Effector memory CD8-positive, alpha-beta T cell (primary cell): Measurements from ENCODE around the gene ITGA5.

ENCODE experiments used
- ATAC-seq: fragments of 150-1000 bp; cut with Tn5 transposase; replicated peaks from 2 replicates; pipeline ENCODE4 v1.10.0; 2021; ENCODE audit warnings: mild to moderate bottlenecking, moderate library complexity
- DNase-seq, 3 experiments: peaks; one replicate each; pipeline ENCODE4 v3.0.0; 2021
- H3K27ac Mint-ChIP-seq, 2 donors: one replicate each; pipeline ENCODE4 v1.8.0; 2022; ENCODE audit warnings: mild to moderate bottlenecking in 2 of 2, mixed read lengths in 2 of 2, moderate library complexity in 2 of 2
- H3K27me3 Mint-ChIP-seq, 2 donors: one replicate each; pipeline ENCODE4 v1.8.0; 2022; ENCODE audit warnings: mixed read lengths in 2 of 2
- H3K36me3 Mint-ChIP-seq: one replicate; pipeline ENCODE4 v1.8.0; 2022; ENCODE audit warnings: mild to moderate bottlenecking, moderate library complexity, mixed read lengths; ENCODE audit not compliant: insufficient read depth
- H3K4me1 Mint-ChIP-seq, 2 donors: one replicate each; pipeline ENCODE4 v1.8.0; 2022; ENCODE audit warnings: low read depth in 2 of 2, mixed read lengths in 2 of 2
- H3K4me3 Mint-ChIP-seq, 2 donors: one replicate each; pipeline ENCODE4 v1.8.0; 2022; ENCODE audit warnings: mild to moderate bottlenecking in 2 of 2, mixed read lengths in 2 of 2, moderate library complexity in 2 of 2
- H3K9me3 Mint-ChIP-seq, 2 donors: one replicate each; pipeline ENCODE4 v1.8.0; 2022; ENCODE audit warnings: mixed read lengths in 2 of 2

ITGA5 gene

GRCh38 chr12:54413284-54414190, 5.5 kb downstream of the ITGA5 start:
- ATAC-seq = peak; percentile 87
- Mint-ChIP-seq H3K27ac (peak overlapping the region; percentile 93 to 99), H3K27me3 (no peaks in the 10 kb centered on the region), H3K36me3 (peaks cover 41% of the 10 kb centered on the region), H3K4me3 (peak overlapping the region; percentile 74 to 78), H3K9me3 (no peaks in the 10 kb centered on the region), H3K4me1 (peaks cover 64 to 71% of the 10 kb centered on the region in 2 donors)
- DNase-seq = peak; percentile 76 to 85 (median 83)

DNA sequence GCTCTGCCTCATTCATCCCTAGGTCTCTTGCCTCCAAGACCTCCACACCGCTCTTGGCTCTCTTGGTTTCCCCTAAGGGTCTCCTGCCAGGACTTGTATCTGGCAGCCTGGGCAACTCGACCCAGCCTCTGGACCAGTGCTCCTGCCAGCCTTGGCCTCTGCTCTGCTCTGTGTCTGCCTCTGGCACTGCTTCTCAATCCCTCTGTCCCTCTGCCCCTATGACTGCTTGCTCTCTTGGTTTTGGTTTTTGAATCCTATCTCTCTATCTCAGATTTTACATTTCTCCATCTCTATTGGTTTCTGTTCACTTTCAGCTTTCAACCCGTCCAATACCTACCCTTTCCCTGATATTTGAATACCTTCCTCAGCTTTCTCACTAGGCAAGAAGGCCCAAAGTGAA, 6.3 kb downstream of the ITGA5 start:
- H3K4me3 Mint-ChIP-seq = peak overlapping the region; percentile 74 to 78
- DNase-seq (no peak), ATAC-seq (peak; percentile 12)
- H3K9me3 Mint-ChIP-seq = no peaks in the 10 kb centered on the region
- H3K4me1 Mint-ChIP-seq = peaks cover 64 to 69% of the 10 kb centered on the region in 2 donors
- H3K27me3 Mint-ChIP-seq = no peaks in the 10 kb centered on the region
- H3K36me3 Mint-ChIP-seq = peaks cover 45% of the 10 kb centered on the region
- H3K27ac Mint-ChIP-seq = peak overlapping the region; percentile 93 to 99

GRCh38 chr12:54412348-54412747, 6.7 kb downstream of the ITGA5 start:
- peak overlapping the region; percentile 74 to 78 for H3K4me3 Mint-ChIP-seq
- H3K9me3 Mint-ChIP-seq = no peaks in the 10 kb centered on the region
- no peaks in the 10 kb centered on the region for H3K27me3 Mint-ChIP-seq
- no peak for DNase-seq
- peaks cover 63 to 68% of the 10 kb centered on the region in 2 donors for H3K4me1 Mint-ChIP-seq
- peaks cover 49% of the 10 kb centered on the region for H3K36me3 Mint-ChIP-seq
- peak overlapping the region; percentile 93 to 99 for H3K27ac Mint-ChIP-seq
- ATAC-seq = no peak

DNA sequence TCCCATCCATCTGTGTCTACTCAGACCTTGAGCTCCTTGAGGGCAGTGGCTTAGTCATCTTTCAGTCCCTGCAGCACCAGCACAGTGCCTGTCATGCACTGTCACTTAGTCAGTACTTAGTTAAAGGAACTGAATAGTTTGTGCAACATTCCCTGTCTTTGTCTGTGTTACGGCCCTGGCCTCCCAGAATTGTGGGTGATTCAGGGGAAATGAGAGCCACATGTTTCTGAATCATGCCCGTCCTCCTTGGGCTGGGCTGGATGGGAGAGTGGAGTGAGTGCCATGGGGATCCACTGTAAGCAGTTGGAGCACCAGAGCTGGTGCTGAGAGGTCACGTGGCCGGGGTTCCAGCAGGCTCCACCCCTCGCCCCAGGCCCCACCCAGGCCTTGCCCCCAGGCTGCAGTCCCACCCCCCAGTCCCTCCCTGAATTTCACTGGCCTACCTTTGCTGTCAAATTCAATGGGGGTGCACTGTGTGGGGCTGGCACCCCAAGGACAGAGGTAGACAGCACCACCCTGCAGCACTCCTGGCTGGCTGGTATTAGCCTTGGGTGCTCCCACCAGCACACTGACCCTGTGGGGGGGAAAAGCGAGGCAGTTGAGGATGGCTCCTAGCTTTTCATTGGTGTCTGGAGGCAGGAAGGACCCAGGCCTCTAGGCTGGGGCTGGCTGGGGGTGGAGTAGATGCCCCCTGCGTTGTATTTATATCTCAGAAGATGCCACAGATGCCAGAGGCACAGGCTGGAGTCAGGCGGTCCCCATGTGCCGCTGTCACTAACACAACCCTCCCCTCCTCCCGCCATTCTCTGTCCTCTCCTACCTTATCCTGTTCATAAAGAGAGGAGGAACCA, 7.5 kb downstream of the ITGA5 start:
- Mint-ChIP-seq H3K9me3 (no peaks in the 10 kb centered on the region), H3K4me3 (peak overlapping the region; percentile 74 to 78)

GRCh38 chr12:54409267-54409666, 9.8 kb downstream of the ITGA5 start:
- no peaks in the 10 kb centered on the region for H3K27me3 Mint-ChIP-seq
- H3K9me3 Mint-ChIP-seq = no peaks in the 10 kb centered on the region
- no peak overlapping the region for H3K4me3 Mint-ChIP-seq
- DNase-seq (no peak), ATAC-seq (no peak)
- peak overlapping the region in 1 of 2 donors; percentile 92 for H3K27ac Mint-ChIP-seq
- H3K36me3 Mint-ChIP-seq = peaks cover 77% of the 10 kb centered on the region
- peaks cover 52 to 66% of the 10 kb centered on the region in 2 donors for H3K4me1 Mint-ChIP-seq

More for the DNA sequence above, 7.5 kb downstream of the ITGA5 start:
- DNase-seq (peak in 1 of 3 experiments; percentile 32), ATAC-seq (peak; percentile 19)
- Mint-ChIP-seq H3K27ac (peak overlapping the region; percentile 93 to 99), H3K4me1 (peaks cover 57 to 68% of the 10 kb centered on the region in 2 donors), H3K36me3 (peaks cover 56% of the 10 kb centered on the region), H3K27me3 (no peaks in the 10 kb centered on the region)

DNA sequence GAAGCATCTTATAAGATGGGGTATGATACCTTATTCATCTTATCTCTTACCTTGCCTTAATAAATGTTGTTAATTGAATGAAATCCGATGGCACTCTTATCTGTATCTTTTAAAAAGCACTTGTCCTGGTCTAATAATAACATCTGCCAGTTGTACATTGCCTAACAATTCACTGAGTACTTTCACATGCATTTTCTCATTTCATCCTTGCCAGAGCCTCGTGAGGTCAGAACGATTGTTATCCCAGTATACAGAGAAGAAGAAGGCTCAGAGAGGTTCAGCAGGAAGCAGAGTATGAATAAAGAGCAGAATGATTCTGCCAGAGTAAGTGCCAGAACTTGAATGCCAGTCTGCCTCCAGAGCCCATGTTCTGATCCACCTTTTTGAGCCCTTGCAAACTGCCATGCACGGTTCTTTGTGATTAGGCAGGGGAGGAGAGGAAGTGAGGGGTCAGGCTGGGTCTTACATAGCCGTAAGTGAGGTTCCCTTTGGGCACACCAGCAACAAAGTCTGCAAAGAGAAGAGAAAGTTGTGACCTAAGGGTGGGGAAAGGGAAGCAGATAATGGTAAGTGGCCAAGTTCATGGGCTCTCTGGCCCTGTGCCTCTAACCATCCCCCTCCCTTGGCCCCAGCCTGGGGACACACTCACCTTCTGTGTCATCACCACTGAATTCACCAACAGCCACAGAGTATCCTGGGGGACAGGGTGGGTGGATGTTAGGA, 11.7 kb downstream of the ITGA5 start:
- no peaks in the 10 kb centered on the region for H3K9me3 Mint-ChIP-seq
- H3K36me3 Mint-ChIP-seq = peaks cover 89% of the 10 kb centered on the region
- H3K27ac Mint-ChIP-seq = peak overlapping the region; percentile 83 to 92
- H3K27me3 Mint-ChIP-seq = no peaks in the 10 kb centered on the region
- DNase-seq (no peak), ATAC-seq (no peak)
- no peak overlapping the region for H3K4me3 Mint-ChIP-seq
- H3K4me1 Mint-ChIP-seq = peaks cover 37 to 51% of the 10 kb centered on the region in 2 donors

- DNase-seq (no peak), ATAC-seq (no peak)
- Mint-ChIP-seq H3K36me3 (peaks cover 90% of the 10 kb centered on the region), H3K9me3 (no peaks in the 10 kb centered on the region), H3K27me3 (no peaks in the 10 kb centered on the region), H3K27ac (peak overlapping the region; percentile 76 to 92), H3K4me1 (peaks cover 25 to 41% of the 10 kb centered on the region in 2 donors), H3K4me3 (no peak overlapping the region)
Measured at GRCh38 chr12:54405573-54405972, 13.5 kb downstream of the ITGA5 start.

DNA sequence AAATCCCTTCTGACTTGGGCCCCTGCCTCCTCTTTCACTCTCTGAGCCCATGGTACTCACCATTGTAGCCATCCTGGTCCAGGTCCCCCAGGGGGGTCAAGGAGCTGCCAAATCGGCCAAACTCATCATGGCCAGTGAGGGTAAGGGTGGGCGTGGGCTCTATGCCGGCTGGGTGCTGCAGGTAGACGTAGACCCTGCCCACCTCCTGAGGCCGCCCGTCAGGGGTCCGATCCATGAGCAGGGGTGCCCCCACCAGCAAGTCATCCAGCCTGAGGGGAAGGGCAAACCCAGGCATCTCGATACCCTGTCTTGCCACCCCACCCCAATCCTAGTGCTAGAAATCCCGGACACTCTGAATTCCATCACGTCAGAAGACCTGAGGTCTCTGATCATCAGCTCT, 14.0 kb downstream of the ITGA5 start:
- H3K9me3 Mint-ChIP-seq = no peaks in the 10 kb centered on the region
- no peak for ATAC-seq
- no peak for DNase-seq
- H3K27me3 Mint-ChIP-seq = no peaks in the 10 kb centered on the region
- H3K4me1 Mint-ChIP-seq = peaks cover 25 to 41% of the 10 kb centered on the region in 2 donors
- H3K36me3 Mint-ChIP-seq = peaks cover 90% of the 10 kb centered on the region
- peak overlapping the region; percentile 76 to 92 for H3K27ac Mint-ChIP-seq
- no peak overlapping the region for H3K4me3 Mint-ChIP-seq

GRCh38 chr12:54404061-54405004, 14.7 kb downstream of the ITGA5 start:
- Mint-ChIP-seq H3K4me1 (peaks cover 27 to 36% of the 10 kb centered on the region in 2 donors), H3K4me3 (peak overlapping the region in 1 of 2 donors; percentile 19), H3K27ac (peak overlapping the region; percentile 76 to 92), H3K9me3 (no peaks in the 10 kb centered on the region), H3K27me3 (no peaks in the 10 kb centered on the region), H3K36me3 (peaks cover 95% of the 10 kb centered on the region)
- ATAC-seq (peak; percentile 65), DNase-seq (peak; percentile 56 to 66 (median 61))

- H3K4me3 Mint-ChIP-seq = no peak overlapping the region
- ATAC-seq = no peak
- peaks cover 19 to 21% of the 10 kb centered on the region in 2 donors for H3K4me1 Mint-ChIP-seq
- H3K27ac Mint-ChIP-seq = peak overlapping the region; percentile 11 to 26
- H3K9me3 Mint-ChIP-seq = no peaks in the 10 kb centered on the region
- DNase-seq = no peak
- H3K27me3 Mint-ChIP-seq = no peaks in the 10 kb centered on the region
- peaks cover 95% of the 10 kb centered on the region for H3K36me3 Mint-ChIP-seq
Measured at GRCh38 chr12:54401119-54401518, 17.9 kb downstream of the ITGA5 start.

GRCh38 chr12:54398995-54399793, 19.9 kb downstream of the ITGA5 start:
- H3K36me3 Mint-ChIP-seq = peaks cover 92% of the 10 kb centered on the region
- H3K27ac Mint-ChIP-seq = peak overlapping the region in 1 of 2 donors; percentile 18
- no peaks in the 10 kb centered on the region for H3K9me3 Mint-ChIP-seq
- ATAC-seq (peak; percentile 97), DNase-seq (peak; percentile 89 to 95 (median 91))
- H3K4me1 Mint-ChIP-seq = peaks cover 6 to 9% of the 10 kb centered on the region in 2 donors
- no peaks in the 10 kb centered on the region for H3K27me3 Mint-ChIP-seq
- H3K4me3 Mint-ChIP-seq = no peak overlapping the region
